ENCODE measurements around the gene GBX2. TPM values are rescaled to one million over a fixed set of nuclear protein-coding genes. Genes with fewer than 3 reads are reported as not detected.
A peak's percentile ranks its signal among the peaks of the same experiment; 100 is the strongest.

GBX2 gene
- total and polyA plus RNA-seq, 2 donors (not counting 1 experiment from before 2014, with no cell fraction given) = not detected

GRCh38 chr2:236178890-236179235 is 10.7 kb upstream of the GBX2 start:
- Histone ChIP-seq H3K27ac (ENCODE audit: low read length in 2 of 2) (no peak overlapping the region), H3K4me2 (replicated peaks; ENCODE audit: low read depth, low read length, poor library complexity, severe bottlenecking) (no peak overlapping the region), H3K36me3 (replicated peaks in 1 of 2; ENCODE audit: control extremely low read depth in 1 of 2, control insufficient read depth in 1 of 2, extremely low read depth in 1 of 2, insufficient read depth in 2 of 2, low read length in 1 of 2) (no peaks in the 10 kb centered on the region), H3K79me2 (ENCODE audit: control insufficient read depth, insufficient read depth, low read length) (no peaks in the 10 kb centered on the region), H3K9me3 (ENCODE audit: control extremely low read depth in 1 of 3, control insufficient read depth in 2 of 3, insufficient read depth in 1 of 3, low read length in 2 of 3) (peaks cover 0 to 26% (median 1%) of the 10 kb centered on the region in 3 donors), H3K9ac (ENCODE audit: low read length) (no peak overlapping the region), H4K20me1 (ENCODE audit: control insufficient read depth, insufficient read depth, low read length, poor library complexity, severe bottlenecking) (no peaks in the 10 kb centered on the region), H3K4me3 (ENCODE audit: control extremely low read depth in 1 of 5, extremely low read depth in 1 of 5, insufficient read depth in 1 of 5, low read depth in 2 of 5, low read length in 4 of 5) (no peak overlapping the region), H2AFZ (ENCODE audit: insufficient read depth, low read depth, low read length, poor library complexity, severe bottlenecking) (no peak overlapping the region), H3K27me3 (replicated peaks in 1 of 4; ENCODE audit: control extremely low read depth in 1 of 4, control insufficient read depth in 3 of 4, insufficient read depth in 4 of 4, low read length in 3 of 4) (peaks cover 0 to 68% (median 33%) of the 10 kb centered on the region in 4 experiments), H3K4me1 (ENCODE audit: control insufficient read depth in 2 of 2, insufficient read depth in 2 of 2, low read length in 2 of 2) (peaks cover 3 to 6% of the 10 kb centered on the region in 2 donors)
- H3K9me3 Mint-ChIP-seq (ENCODE audit: insufficient read depth) = no peaks in the 10 kb centered on the region
- ATAC-seq (ENCODE audit: low read depth) (no peak), DNase-seq (no peak)
- WGBS (ENCODE audit: insufficient coverage) = 9% methylated on average over 10 of the region's 15 CpGs
- TF ChIP-seq EZH2 (IDR thresholded peaks at IDR 0.05; ENCODE audit: borderline replicate concordance, insufficient read depth, low read depth, low read length, poor library complexity, severe bottlenecking) (no peak), CTCF (IDR thresholded peaks at IDR 0.05) (no peak)
- intact Hi-C loops (cut with micrococcal nuclease) = no loop called here
- ChIA-PET POLR2A (no interaction called here), CTCF (no interaction called here)
- peaks cover 4% of the 10 kb centered on the region for H3K4me1 Mint-ChIP-seq
- no peak overlapping the region for H3K27ac Mint-ChIP-seq
- no peak overlapping the region for H3K4me3 Mint-ChIP-seq
- peaks cover 69% of the 10 kb centered on the region for H3K27me3 Mint-ChIP-seq

GRCh38 chr2:236177967-236178889 is 10.0 kb upstream of the GBX2 start:
- no peaks in the 10 kb centered on the region for H4K20me1 ChIP-seq (ENCODE audit: control insufficient read depth, insufficient read depth, low read length, poor library complexity, severe bottlenecking)
- H3K27me3 ChIP-seq (replicated peaks in 1 of 4; ENCODE audit: control extremely low read depth in 1 of 4, control insufficient read depth in 3 of 4, insufficient read depth in 4 of 4, low read length in 3 of 4) = peaks cover 0 to 74% (median 37%) of the 10 kb centered on the region in 4 experiments
- H3K79me2 ChIP-seq (ENCODE audit: control insufficient read depth, insufficient read depth, low read length) = no peaks in the 10 kb centered on the region
- CTCF ChIA-PET = no interaction called here
- H3K9ac ChIP-seq (ENCODE audit: low read length) = no peak overlapping the region
- Mint-ChIP-seq H3K4me1 (peaks cover 4% of the 10 kb centered on the region), H3K9me3 (ENCODE audit: insufficient read depth) (no peaks in the 10 kb centered on the region), H3K4me3 (no peak overlapping the region), H3K27ac (no peak overlapping the region), H3K27me3 (peaks cover 65% of the 10 kb centered on the region)
- ATAC-seq (ENCODE audit: low read depth) (no peak), DNase-seq (no peak)
- peaks cover 0 to 30% (median 1%) of the 10 kb centered on the region in 3 donors for H3K9me3 ChIP-seq (ENCODE audit: control extremely low read depth in 1 of 3, control insufficient read depth in 2 of 3, insufficient read depth in 1 of 3, low read length in 2 of 3)
- H3K27ac ChIP-seq (ENCODE audit: low read length in 2 of 2) = no peak overlapping the region
- WGBS (ENCODE audit: insufficient coverage) = 9% methylated on average over 51 of the region's 65 CpGs
- no peaks in the 10 kb centered on the region for H3K36me3 ChIP-seq (replicated peaks in 1 of 2; ENCODE audit: control extremely low read depth in 1 of 2, control insufficient read depth in 1 of 2, extremely low read depth in 1 of 2, insufficient read depth in 2 of 2, low read length in 1 of 2)
- TF ChIP-seq EZH2 (IDR thresholded peaks at IDR 0.05; ENCODE audit: borderline replicate concordance, insufficient read depth, low read depth, low read length, poor library complexity, severe bottlenecking) (no peak), CTCF (IDR thresholded peaks at IDR 0.05) (peak; percentile 11)
- intact Hi-C loops (cut with micrococcal nuclease) = no loop called here
- H3K4me2 ChIP-seq (replicated peaks; ENCODE audit: low read depth, low read length, poor library complexity, severe bottlenecking) = peak overlapping the region; percentile 8
- peaks cover 3 to 6% of the 10 kb centered on the region in 2 donors for H3K4me1 ChIP-seq (ENCODE audit: control insufficient read depth in 2 of 2, insufficient read depth in 2 of 2, low read length in 2 of 2)
- POLR2A ChIA-PET = no interaction called here
- H3K4me3 ChIP-seq (ENCODE audit: control extremely low read depth in 1 of 5, extremely low read depth in 1 of 5, insufficient read depth in 1 of 5, low read depth in 2 of 5, low read length in 4 of 5) = no peak overlapping the region
- no peak overlapping the region for H2AFZ ChIP-seq (ENCODE audit: insufficient read depth, low read depth, low read length, poor library complexity, severe bottlenecking)

Measured in B cell (primary cell).